ENCODE data around the gene PLB1.
"Not testable (repeated sequence)": the region's sequence is repeated elsewhere in the genome, so short reads cannot be mapped to it uniquely, and the experiment has no call there.

The PLB1 gene

DNA sequence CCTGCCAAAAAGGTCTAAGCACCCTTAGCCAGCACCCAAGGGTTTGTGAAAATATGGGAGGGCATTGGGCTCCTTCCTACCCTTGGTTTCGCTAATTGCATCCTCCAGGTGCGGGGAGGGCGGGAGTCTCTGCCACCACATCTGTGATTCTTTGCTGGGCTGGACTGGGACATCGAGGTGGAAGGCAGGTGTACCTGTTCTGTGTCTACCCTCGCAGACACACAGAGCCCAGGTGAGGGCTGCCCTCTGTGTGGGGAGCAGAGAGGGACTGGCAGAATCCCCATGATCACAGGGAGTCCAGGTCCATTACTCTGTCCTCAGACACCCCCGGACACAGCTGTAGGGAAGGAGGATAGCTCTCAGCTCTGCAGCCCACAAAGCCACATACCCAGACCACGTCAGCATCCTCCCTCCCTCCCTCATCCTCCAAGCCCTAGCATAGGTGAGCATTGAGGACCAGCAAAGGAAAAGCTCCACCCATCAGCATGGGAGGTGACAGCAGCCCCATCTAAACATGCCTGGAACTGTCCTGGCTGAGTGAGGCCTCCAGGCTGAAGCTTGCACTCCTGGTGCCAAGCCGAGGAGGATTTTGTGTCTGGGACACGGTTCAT is 49.8 kb downstream of the PLB1 start:
- Mint-ChIP-seq H3K27ac (no peak overlapping the region), H3K27me3 (no peaks in the 10 kb centered on the region), H3K9me3 (no peaks in the 10 kb centered on the region), H3K4me3 (no peak overlapping the region), H3K4me1 (peaks cover 32% of the 10 kb centered on the region), H3K36me3 (ENCODE audit: low read depth) (no peaks in the 10 kb centered on the region)
- ATAC-seq (peak; percentile 76), DNase-seq (peak; percentile 29)

GRCh38 chr2:28546242-28546641 is 50.4 kb downstream of the PLB1 start:
- Mint-ChIP-seq H3K9me3 (no peaks in the 10 kb centered on the region), H3K4me3 (no peak overlapping the region), H3K36me3 (ENCODE audit: low read depth) (no peaks in the 10 kb centered on the region), H3K27ac (no peak overlapping the region), H3K27me3 (no peaks in the 10 kb centered on the region), H3K4me1 (peaks cover 32% of the 10 kb centered on the region)
- DNase-seq = no peak
- no peak for ATAC-seq

- Mint-ChIP-seq H3K4me1 (peaks cover 32% of the 10 kb centered on the region), H3K27me3 (no peaks in the 10 kb centered on the region), H3K9me3 (no peaks in the 10 kb centered on the region), H3K4me3 (no peak overlapping the region), H3K36me3 (ENCODE audit: low read depth) (no peaks in the 10 kb centered on the region), H3K27ac (no peak overlapping the region)
- DNase-seq (no peak), ATAC-seq (no peak)
Observed at GRCh38 chr2:28547223-28547860, 51.5 kb downstream of the PLB1 start.

DNA sequence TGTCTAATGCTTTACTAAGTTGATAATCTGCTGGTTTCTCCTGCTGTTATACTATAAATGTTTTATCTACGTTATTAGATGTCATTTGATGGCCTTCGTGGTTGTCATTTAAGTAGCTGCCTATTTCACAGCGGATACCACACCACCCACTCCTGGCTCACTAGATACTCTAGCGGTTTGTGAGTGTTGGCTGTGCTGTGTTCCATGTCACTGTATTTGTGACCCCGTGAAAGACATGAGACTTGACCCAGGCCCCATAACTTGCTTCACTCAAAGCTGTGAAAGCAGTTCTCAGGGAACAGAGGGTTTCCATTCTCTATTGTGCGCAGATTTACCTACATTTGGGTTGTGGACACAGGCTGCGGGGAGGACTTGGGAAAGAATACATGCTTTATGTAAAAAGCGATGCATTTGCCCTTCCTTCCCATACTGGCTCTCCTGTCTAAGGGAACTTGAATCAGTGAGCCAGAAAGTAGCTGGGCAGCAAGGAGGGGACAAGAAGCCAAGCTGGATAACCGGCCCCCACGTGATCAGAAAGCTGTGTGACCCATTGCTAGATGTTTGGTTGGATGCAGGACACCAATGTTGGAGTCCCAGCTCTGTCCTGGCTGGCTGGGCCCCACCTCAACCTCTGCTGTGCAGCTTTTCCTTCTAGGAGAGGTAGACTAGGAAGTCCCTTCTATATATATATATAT is 52.2 kb downstream of the PLB1 start:
- DNase-seq (no peak), ATAC-seq (peak; percentile 42)
- H3K36me3 Mint-ChIP-seq (ENCODE audit: low read depth) = no peaks in the 10 kb centered on the region
- H3K9me3 Mint-ChIP-seq = no peaks in the 10 kb centered on the region
- no peak overlapping the region for H3K27ac Mint-ChIP-seq
- peaks cover 32% of the 10 kb centered on the region for H3K4me1 Mint-ChIP-seq
- H3K27me3 Mint-ChIP-seq = no peaks in the 10 kb centered on the region
- H3K4me3 Mint-ChIP-seq = no peak overlapping the region

- H3K9me3 Mint-ChIP-seq; H3K36me3 Mint-ChIP-seq (ENCODE audit: low read depth); H3K27ac Mint-ChIP-seq; DNase-seq; H3K4me3 Mint-ChIP-seq; ATAC-seq; H3K27me3 Mint-ChIP-seq: not testable (repeated sequence)
- H3K4me1 Mint-ChIP-seq = peaks cover 16% of the 10 kb centered on the region
Observed at GRCh38 chr2:28550345-28550744, 54.5 kb downstream of the PLB1 start.

DNA sequence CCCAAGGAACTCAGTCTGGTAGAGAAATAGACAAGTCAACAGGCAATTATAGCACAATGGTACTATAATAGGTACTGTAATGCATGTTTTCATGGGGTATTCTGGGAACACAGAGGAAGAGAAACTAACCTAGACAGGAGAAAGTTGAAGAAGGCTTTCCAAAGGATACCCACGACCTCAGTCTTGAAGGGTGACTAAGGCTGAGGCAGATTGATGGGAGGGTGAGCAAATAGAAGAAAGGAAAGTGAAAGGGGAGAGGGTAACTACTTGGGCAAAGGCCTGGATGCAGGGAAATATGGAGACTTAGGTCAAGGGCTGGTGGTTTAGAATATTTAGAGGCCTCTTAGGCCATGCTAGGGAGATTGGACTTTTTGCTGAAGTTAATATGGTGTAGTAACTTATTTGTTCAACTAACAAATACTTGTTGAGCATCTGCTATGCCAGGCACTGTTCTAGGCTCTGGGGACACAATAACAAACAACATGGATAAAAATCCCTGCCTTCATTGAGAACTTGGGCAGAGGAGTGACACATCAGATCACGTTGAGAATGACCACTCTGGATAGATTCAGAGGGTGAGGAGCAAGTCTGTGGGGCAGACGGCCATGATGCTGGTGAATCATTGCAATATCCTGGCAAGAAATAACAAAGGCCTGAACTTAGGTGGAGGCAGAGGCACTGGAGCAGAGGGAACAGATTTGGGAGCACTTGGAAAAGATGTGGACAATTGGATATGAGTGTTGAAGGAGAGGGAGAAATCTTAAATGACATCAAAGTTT is 56.4 kb downstream of the PLB1 start:
- H3K36me3 Mint-ChIP-seq (ENCODE audit: low read depth) = no peaks in the 10 kb centered on the region
- H3K27ac Mint-ChIP-seq = no peak overlapping the region
- peaks cover 4% of the 10 kb centered on the region for H3K4me1 Mint-ChIP-seq
- ATAC-seq = peak; percentile 51
- no peaks in the 10 kb centered on the region for H3K27me3 Mint-ChIP-seq
- no peak for DNase-seq
- no peaks in the 10 kb centered on the region for H3K9me3 Mint-ChIP-seq
- H3K4me3 Mint-ChIP-seq = no peak overlapping the region

GRCh38 chr2:28556303-28556702 is 60.4 kb downstream of the PLB1 start:
- no peak for ATAC-seq

DNA sequence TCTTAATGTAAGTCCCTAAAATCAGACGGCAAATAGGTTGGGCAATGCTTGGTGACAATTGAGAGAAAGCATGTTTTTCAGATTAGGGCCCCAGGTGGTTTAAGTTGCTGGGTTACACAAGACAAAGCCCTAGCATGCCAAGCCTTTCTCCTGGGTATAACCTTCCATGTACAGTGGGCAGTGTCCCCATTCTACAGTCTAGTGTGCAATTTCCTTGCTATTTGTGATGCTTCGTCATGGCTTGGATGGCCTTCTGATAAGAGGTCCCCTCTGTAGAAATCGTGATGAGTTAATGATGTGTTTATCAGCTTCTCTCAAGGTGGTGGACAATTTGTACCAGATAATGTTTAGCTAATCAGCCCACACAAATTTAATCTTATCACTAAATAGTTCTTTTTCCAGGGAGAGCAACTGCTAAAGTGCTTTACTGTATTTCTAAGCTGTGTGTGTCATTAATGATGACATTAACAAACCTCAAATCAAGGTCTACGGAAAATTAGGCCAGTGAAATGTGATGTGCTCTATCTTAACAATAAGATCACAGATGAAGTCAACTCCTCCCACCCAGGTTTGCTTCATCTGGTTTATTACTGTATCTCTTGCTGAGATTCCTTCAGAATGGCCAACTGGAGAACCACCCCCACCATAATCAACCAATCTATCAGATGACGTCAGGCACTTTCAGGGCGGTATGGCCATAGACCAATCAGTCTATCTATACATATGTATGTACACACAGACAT is 61.7 kb downstream of the PLB1 start:
- Mint-ChIP-seq H3K4me1 (no peaks in the 10 kb centered on the region), H3K4me3 (no peak overlapping the region), H3K27me3 (no peaks in the 10 kb centered on the region), H3K27ac (no peak overlapping the region), H3K9me3 (no peaks in the 10 kb centered on the region), H3K36me3 (ENCODE audit: low read depth) (no peaks in the 10 kb centered on the region)
- DNase-seq = no peak
- ATAC-seq = no peak

More at GRCh38 chr2:28556303-28556702, 60.4 kb downstream of the PLB1 start:
- no peak overlapping the region for H3K27ac Mint-ChIP-seq
- H3K36me3 Mint-ChIP-seq (ENCODE audit: low read depth) = no peaks in the 10 kb centered on the region
- no peak for DNase-seq
- no peaks in the 10 kb centered on the region for H3K9me3 Mint-ChIP-seq
- no peak overlapping the region for H3K4me3 Mint-ChIP-seq
- no peaks in the 10 kb centered on the region for H3K27me3 Mint-ChIP-seq
- no peaks in the 10 kb centered on the region for H3K4me1 Mint-ChIP-seq

GRCh38 chr2:28558158-28558820 is 62.4 kb downstream of the PLB1 start:
- Mint-ChIP-seq H3K27ac (no peak overlapping the region), H3K36me3 (ENCODE audit: low read depth) (no peaks in the 10 kb centered on the region), H3K27me3 (no peaks in the 10 kb centered on the region), H3K9me3 (no peaks in the 10 kb centered on the region), H3K4me3 (no peak overlapping the region), H3K4me1 (no peaks in the 10 kb centered on the region)
- no peak for DNase-seq
- no peak for ATAC-seq

DNA sequence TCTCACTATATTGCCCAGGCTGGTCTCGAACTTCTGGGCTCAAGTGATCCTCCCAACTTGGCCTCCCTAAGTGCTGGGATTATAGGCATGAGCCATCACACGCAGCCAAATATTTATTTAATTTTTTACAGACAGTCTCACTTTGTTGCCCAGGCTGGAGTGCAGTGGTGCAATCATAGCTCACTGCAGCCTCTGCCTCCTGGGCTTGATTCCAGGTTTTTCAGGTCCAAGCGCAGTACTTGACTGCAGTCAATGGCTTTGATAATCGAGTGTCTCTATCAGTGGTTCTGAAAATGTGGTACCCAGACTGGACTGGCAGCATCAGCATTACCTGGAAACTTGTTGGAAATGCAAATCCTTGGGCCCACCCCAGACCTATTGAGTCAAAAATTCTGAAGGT is 63.1 kb downstream of the PLB1 start:
- H3K27ac Mint-ChIP-seq = no peak overlapping the region
- H3K36me3 Mint-ChIP-seq (ENCODE audit: low read depth) = no peaks in the 10 kb centered on the region
- ATAC-seq (no peak), DNase-seq (no peak)
- no peak overlapping the region for H3K4me3 Mint-ChIP-seq
- no peaks in the 10 kb centered on the region for H3K9me3 Mint-ChIP-seq
- no peaks in the 10 kb centered on the region for H3K4me1 Mint-ChIP-seq
- no peaks in the 10 kb centered on the region for H3K27me3 Mint-ChIP-seq

- Mint-ChIP-seq H3K36me3 (ENCODE audit: low read depth) (no peaks in the 10 kb centered on the region), H3K27ac (no peak overlapping the region), H3K9me3 (no peaks in the 10 kb centered on the region), H3K4me1 (peaks cover 6% of the 10 kb centered on the region), H3K27me3 (no peaks in the 10 kb centered on the region), H3K4me3 (no peak overlapping the region)
- no peak for ATAC-seq
- no peak for DNase-seq
Observed at GRCh38 chr2:28563869-28564268, 68.0 kb downstream of the PLB1 start.

DNA sequence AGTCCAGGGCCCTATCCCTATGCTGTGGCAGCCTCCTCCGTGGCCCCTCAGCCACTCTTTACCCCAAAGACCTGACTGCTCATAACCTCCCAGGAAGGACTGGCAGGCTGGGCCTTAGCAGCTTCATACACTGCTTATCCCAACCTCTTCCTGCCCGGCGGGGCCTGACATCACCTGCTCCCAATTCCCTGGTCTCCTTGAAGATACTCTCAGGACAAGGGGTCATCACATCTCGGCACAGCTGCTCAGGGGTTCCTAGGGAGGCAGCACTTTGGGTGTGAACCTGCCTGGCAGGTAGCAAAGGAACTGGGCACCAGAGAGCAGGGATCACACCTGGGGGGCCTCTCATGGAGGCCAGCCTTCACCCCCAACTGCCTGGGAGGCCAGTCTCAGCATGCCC is 68.5 kb downstream of the PLB1 start:
- no peaks in the 10 kb centered on the region for H3K27me3 Mint-ChIP-seq
- H3K4me3 Mint-ChIP-seq = no peak overlapping the region

DNA sequence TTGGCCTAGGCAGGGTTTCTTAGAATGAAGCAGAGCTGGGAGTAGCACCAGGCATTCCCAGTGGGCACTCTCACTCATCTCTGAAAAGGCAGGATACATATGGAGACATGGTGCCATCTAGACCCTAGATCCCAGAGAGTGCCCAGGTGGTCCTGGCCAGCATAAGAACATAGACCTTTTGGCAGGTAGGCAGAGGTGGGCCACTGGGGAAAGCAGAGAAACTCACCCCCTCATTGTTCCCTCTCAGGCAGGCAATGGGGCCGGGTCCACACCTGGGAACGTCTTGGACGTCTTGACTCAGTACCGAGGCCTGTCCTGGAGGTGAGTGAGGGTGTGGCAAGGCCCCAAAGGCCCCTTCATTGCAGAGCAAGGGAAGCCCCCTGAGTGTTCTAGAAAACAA is 69.2 kb downstream of the PLB1 start:
- H3K27ac Mint-ChIP-seq = no peak overlapping the region
- H3K4me3 Mint-ChIP-seq = no peak overlapping the region
- peaks cover 6% of the 10 kb centered on the region for H3K4me1 Mint-ChIP-seq

More for the DNA sequence above, 68.5 kb downstream of the PLB1 start:
- no peak for DNase-seq
- peaks cover 6% of the 10 kb centered on the region for H3K4me1 Mint-ChIP-seq
- no peaks in the 10 kb centered on the region for H3K36me3 Mint-ChIP-seq (ENCODE audit: low read depth)
- ATAC-seq = no peak
- no peaks in the 10 kb centered on the region for H3K9me3 Mint-ChIP-seq
- H3K27ac Mint-ChIP-seq = no peak overlapping the region

More for the DNA sequence above, 69.2 kb downstream of the PLB1 start:
- no peaks in the 10 kb centered on the region for H3K36me3 Mint-ChIP-seq (ENCODE audit: low read depth)
- DNase-seq (no peak), ATAC-seq (no peak)
- no peaks in the 10 kb centered on the region for H3K9me3 Mint-ChIP-seq
- no peaks in the 10 kb centered on the region for H3K27me3 Mint-ChIP-seq

Measured in activated naive CD8-positive, alpha-beta T cell treated with anti-CD3 and anti-CD28 coated beads, Interleukin-2, amount 50 U/mL, for 24 hours (primary cell).